CMK (cell line): ENCODE results near the gene USP9X.
"Not testable (repeated sequence)": the region's sequence is repeated elsewhere in the genome, so short reads cannot be mapped to it uniquely, and the experiment has no call there.

Experiments
- DNase-seq: peaks from one replicate; pipeline ENCODE4 v3.0.0-alpha.2; 2010; ENCODE audit warnings: low read depth

Gene USP9X

GRCh38 chrX:41084893-41085511 is at the start of gene USP9X:
Gene USP9X, plus strand, starts transcription at chrX:41085445. Its CDS starts 38,184 bp downstream, at chrX:41123629.
- DNase-seq, result peak; percentile 73

DNA sequence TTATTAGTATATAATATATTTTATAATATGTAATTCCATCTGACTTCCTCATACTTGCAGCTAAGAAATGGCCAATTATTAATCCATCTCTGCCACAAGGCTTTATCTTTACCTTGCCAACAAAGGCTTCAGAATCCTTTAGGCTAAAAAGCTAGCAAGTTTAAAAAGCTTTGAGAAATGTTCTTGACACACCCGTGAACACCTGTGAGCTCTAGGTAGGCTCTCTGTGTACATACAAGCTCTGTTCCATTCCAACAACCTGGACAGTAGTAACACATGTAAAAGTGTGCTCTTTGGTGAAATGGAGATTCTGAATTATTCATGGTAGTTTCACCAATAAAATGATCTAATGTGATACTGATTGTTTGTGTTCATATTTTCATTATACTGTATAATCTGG is 49.7 kb upstream of the USP9X start:
- no peak for DNase-seq

- no peak for DNase-seq
These were observed 48.4 kb upstream of the USP9X start for GRCh38 chrX:41036668-41037326.

DNA sequence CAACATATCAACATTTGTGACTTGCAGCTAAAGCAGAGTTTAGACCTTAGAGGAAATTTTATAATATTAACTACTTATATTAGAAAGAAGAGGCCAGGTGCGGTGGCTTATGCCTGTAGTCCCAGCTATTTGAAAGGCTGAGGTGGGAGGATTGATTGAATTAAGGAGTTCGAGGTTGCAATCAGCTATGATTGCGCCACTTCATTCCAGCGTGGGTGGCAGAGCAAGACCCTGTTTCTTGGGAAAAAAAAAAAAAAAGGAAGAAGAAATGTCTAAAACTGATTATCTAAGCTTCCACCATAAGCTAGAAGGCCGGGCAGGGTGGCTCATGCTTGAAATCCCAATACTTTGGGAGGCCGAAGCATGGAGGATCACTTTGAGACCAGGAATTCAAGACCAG is 42.0 kb upstream of the USP9X start:
- no peak for DNase-seq

DNA sequence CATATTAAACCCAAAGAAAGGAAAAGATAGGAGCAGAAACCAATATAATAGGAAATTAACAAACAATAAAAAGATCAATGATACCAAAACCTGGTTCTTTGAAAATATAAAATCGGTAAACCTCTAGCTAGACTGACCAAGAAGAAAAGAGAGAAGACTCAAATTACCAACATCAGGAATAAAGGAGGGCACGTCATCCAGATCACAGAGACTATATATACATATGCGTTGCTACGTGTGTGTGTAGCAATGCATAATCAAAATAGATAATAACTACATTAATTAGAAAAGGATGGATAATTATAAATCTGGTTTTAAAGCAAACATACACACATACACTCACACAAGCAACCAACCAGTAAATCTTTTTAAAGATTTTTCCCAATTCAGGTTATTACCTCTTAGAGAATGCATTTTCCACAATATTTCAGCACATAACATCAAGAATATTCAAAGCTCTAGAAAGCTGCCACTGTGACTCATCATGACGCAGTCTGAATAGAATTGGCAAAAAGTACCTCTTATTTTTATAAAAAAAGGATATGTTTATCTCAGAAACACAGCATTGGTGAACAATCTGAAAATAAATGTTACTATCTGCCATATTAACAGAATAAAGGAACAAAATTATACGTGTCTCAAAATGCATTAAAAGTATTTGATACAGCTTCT is 41.4 kb upstream of the USP9X start:
- no peak for DNase-seq

GRCh38 chrX:41045960-41046567 is 39.2 kb upstream of the USP9X start:
- no peak for DNase-seq

DNA sequence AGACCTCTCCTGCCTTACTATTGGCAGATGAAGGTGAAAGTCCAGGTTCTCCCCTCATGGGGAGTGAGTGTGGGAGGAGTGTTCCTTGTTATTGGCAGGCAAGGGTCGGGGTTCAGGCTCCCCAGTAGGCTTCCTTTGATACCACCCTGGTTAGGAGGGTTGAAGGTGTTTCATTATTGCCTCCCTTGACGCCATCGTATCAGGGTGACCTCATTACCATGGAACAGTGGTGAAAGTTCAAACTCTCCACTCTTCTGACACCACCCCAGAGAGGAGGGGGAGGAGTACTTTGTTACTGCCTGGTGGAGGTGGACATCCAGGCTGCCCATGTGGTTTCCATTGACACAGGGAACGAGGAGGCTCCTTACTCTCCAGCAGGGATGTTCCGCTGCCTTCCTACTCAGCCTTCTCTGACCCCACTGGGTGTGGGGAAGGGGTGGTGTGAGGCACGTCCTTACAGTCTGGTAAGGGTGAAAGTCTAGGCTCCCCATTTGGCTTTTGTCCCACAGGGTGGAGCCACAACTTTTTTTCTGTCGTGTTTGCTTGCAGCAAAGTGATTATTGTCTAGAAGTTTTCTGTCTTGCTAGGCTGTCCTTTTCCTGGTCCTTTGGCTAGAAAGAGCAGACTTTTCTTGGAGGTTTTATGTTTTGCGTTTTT is 37.2 kb upstream of the USP9X start:
- no peak for DNase-seq

- no peak for DNase-seq
These were observed 34.9 kb upstream of the USP9X start for GRCh38 chrX:41050359-41050758.

DNA sequence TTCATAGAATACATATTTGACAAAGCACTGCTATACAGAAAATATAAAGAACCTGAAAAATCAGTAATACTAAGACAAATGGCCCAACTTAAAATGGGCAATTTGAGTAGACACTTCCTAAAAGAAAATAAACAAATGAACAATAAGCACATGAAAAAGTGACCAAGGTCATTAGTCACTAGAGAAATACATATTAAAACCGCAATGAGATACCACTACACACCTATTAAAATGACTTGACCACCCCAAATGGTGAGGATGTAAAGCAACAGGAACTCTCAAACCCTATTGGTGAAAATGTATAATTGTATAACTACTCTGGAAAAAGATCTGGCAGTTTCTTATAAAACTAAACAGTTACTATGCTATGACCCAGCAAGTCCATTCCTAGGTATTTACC is 34.0 kb upstream of the USP9X start:
- no peak for DNase-seq

- no peak for DNase-seq
These were observed 29.5 kb upstream of the USP9X start for GRCh38 chrX:41055740-41056139.

DNA sequence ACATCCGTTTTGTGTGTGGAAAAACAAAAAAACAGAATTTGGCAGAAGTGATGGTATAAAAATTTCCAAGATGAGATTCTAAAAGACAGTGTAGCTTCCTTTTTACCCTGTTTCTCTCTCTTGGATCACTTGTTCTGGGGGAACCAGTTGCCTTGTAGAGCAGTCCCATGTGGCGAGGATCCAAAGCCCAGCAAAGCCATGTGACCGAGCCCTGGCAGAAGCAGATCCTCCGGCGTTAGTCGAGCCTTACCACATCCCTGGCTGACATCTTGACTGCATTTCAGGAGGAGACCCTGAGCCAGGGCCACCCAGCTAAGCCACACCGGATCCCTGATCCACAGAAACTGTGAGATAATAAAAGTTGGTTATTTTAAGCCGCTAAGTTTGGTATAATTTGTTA is 22.0 kb upstream of the USP9X start:
- not testable (repeated sequence) for DNase-seq

DNA sequence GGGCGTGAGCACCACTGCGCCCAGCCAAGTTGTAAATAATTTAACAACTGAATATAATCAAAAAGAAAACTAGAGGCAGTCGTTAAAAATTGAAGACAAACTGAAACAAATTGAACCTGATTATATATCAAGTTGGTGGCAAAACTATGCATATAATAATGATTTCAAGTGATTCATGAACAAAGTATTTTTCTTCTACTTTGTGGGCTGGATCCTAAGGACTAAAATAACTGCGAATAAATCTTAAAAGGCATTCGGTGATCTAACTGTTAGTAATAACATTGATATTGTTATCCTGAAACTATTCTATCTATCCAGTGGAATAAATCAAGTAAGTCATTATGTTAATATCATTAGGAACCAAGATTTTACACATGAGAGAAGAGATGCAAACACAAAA is 21.2 kb upstream of the USP9X start:
- DNase-seq, result no peak

- no peak for DNase-seq
These were observed 18.9 kb upstream of the USP9X start for GRCh38 chrX:41066391-41066790.

DNA sequence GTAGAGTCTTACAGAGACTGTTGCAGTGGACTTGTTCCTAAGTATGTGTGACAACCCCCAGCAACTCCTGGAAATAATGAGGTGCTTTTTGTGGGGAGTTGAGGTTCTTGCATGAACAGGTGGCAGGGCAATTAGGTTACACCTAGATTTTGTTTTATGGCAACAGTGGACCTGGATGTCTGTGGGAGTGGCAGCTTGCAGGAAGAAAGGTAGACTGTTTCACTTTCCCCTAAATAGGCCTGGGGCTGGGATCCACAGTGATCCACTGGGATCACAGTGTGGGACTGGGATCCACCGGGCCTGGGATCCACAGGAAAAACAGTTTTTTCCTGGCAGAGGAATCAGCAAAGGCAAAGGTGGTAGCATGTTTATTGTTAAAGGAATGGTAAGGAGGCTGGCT is 18.3 kb upstream of the USP9X start:
- no peak for DNase-seq

GRCh38 chrX:41067721-41068120 is 17.5 kb upstream of the USP9X start:
- DNase-seq, result no peak

DNA sequence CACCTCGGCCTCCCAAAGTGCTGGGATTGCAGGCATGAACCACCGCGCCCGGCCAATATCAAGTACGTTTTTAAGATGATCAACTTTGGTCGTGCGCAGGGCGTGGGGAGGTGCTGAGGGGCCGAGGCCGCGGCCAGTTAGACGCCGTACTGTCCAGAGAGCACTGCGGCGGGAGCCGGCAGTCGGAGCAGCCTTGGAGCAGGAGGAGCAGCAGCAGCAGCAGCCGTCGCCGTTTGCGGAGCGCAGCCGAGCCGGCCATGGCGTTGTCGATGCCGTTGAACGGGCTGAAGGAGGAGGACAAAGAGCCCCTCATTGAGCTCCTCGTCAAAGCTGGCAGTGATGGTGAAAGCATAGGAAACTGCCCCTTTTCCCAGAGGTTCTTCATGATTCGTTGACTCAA is 8.5 kb upstream of the USP9X start:
- no peak for DNase-seq

GRCh38 chrX:41081821-41082220 is 3.4 kb upstream of the USP9X start:
- DNase-seq, result no peak

DNA sequence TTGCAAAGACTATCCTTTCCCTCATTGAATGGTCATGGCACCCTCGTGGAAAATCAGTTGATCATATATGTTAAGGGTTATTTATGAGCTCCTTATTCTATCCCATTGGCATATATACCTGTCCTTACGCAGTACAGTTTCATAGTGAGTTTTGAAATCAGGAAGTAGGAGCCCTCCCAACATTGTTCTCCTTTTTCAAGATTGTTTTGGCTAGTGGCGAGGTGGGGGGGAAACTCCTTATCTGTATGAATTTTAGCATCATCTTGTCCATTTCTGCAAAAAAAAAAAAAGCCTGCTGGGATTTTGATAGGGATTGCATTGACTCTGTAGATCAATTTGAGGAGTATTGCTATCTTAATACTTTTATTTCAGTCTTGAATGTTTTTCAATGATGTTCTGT is 2.5 kb upstream of the USP9X start:
- DNase-seq, result no peak

DNA sequence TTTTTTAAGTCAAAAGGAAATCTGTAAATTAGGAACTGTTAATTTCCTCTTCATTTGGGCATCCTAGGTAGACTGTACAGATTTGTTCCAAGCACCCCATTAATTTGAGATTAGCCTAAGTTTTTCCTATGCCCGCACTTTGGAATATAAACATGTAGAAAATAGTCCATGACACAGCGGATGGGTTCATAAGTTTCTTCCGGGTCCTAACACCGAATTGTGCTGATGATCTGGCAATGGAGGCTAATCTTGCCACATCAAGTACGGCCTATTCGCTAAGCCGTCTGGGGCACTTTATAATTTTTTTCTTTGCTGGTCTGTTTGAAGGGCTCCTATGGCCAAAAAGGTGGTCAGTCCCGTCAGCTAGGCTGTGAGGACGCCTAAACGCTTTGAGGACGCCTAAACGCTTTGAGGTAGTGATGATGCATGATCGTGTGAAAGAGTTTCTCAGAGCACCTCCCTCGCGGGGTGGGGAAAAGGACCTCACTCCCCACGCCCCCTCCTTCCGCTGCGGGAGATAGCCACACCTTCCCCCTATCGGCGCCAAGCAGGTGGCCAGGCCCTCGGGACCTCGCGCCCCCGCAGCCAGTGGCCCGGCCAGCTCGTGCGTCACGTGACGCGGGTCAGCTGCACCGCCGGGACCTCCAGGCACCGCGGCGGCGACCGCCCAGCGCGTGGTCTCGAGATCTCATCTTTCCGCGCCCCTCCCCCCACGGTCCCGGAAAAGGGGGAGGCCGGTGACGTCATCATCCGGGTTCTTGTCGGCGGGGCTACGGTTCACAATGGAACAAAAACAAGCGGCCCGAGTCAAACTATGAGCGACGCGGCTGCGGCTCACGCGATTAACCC is 977 bp upstream of the USP9X start:
- DNase-seq, result peak; percentile 95

- peak; percentile 32 for DNase-seq
These were observed 250 bp downstream of the USP9X start for GRCh38 chrX:41085512-41085877.

GRCh38 chrX:41085878-41086626 is 807 bp downstream of the USP9X start:
- peak; percentile 34 for DNase-seq
